DMS 273 treated with DMSO at 0.1 percent for 48 hours (cell line): ENCODE measurements around the gene SLCO1C1.
"Not testable (repeated sequence)": the region's sequence is repeated elsewhere in the genome, so short reads cannot be mapped to it uniquely, and the experiment has no call there.

ENCODE experiments used
- DNase-seq: peaks from one replicate; lab custom pipeline; 2025; lab: John Stamatoyannopoulos, UW

The SLCO1C1 gene

GRCh38 chr12:20695232-20695631, at the start of gene SLCO1C1:
TSS of gene SLCO1C1 (plus strand) at chr12:20695332. CDS start at chr12:20699577, 4,245 bp downstream.
- DNase-seq: no peak

- no peak for DNase-seq
These were observed 48.8 kb upstream of the SLCO1C1 start for GRCh38 chr12:20646239-20646827.

GRCh38 chr12:20653871-20654270, 41.3 kb upstream of the SLCO1C1 start:
- no peak for DNase-seq

GRCh38 chr12:20656600-20656999, 38.5 kb upstream of the SLCO1C1 start:
- DNase-seq: no peak

GRCh38 chr12:20657496-20657895, 37.6 kb upstream of the SLCO1C1 start:
- no peak for DNase-seq

- DNase-seq: no peak
These were observed 13.8 kb upstream of the SLCO1C1 start for GRCh38 chr12:20681334-20681733.

- DNase-seq: no peak
These were observed 1.2 kb downstream of the SLCO1C1 start for GRCh38 chr12:20696181-20696905.

- no peak for DNase-seq
These were observed 6.0 kb downstream of the SLCO1C1 start for GRCh38 chr12:20701106-20701505.

- DNase-seq: no peak
These were observed 9.7 kb downstream of the SLCO1C1 start for GRCh38 chr12:20704860-20705259.

GRCh38 chr12:20711846-20712245, 16.7 kb downstream of the SLCO1C1 start:
- no peak for DNase-seq

GRCh38 chr12:20716037-20716436, 20.9 kb downstream of the SLCO1C1 start:
- no peak for DNase-seq

- DNase-seq: no peak
These were observed 21.9 kb downstream of the SLCO1C1 start for GRCh38 chr12:20716985-20717384.

GRCh38 chr12:20718294-20718693, 23.2 kb downstream of the SLCO1C1 start:
- no peak for DNase-seq

GRCh38 chr12:20722142-20722541, 27.0 kb downstream of the SLCO1C1 start:
- no peak for DNase-seq

GRCh38 chr12:20731274-20731673, 36.1 kb downstream of the SLCO1C1 start:
- no peak for DNase-seq

- no peak for DNase-seq
These were observed 45.8 kb downstream of the SLCO1C1 start for GRCh38 chr12:20740972-20741371.

GRCh38 chr12:20748198-20748597, 53.1 kb downstream of the SLCO1C1 start:
- no peak for DNase-seq

GRCh38 chr12:20751046-20751445, 55.9 kb downstream of the SLCO1C1 start:
- no peak for DNase-seq

- DNase-seq: no peak
These were observed 82.3 kb downstream of the SLCO1C1 start for GRCh38 chr12:20777420-20777819.

GRCh38 chr12:20778969-20779368, 83.8 kb downstream of the SLCO1C1 start:
- DNase-seq: no peak

GRCh38 chr12:20779971-20780370, 84.8 kb downstream of the SLCO1C1 start:
- DNase-seq: not testable (repeated sequence)

GRCh38 chr12:20783796-20784357, 88.7 kb downstream of the SLCO1C1 start:
- DNase-seq: not testable (repeated sequence)

GRCh38 chr12:20792971-20793370, 97.8 kb downstream of the SLCO1C1 start:
- DNase-seq: no peak
